K562 (cell line): ENCODE data around the gene CCNL2. TPM values are rescaled to one million over a fixed set of nuclear protein-coding genes. Genes with fewer than 3 reads are reported as not detected.

Experiments
- ATAC-seq: fragments of 200-7000 bp; cut with Tn5 transposase; 3 replicates; pipeline ENCODE4 v1.9.1; 2020; ENCODE audit warnings: moderate library complexity
- BruUV-seq: library from RNA; stranded (reverse); fragments of 400-500 nt; replicated peaks from 2 replicates; lab custom pipeline; 2021; lab: Mats Ljungman, UMichigan
- CTCF ChIA-PET: fragments of 300-600 bp; formaldehyde crosslinking; extraction: SDS; loops from one replicate; lab custom pipeline; 2021; ENCODE audit warnings: low intra/inter-chr PET ratio; lab: Yijun Ruan, JAX
- POLR2A ChIA-PET: fragments of 300-600, 350-650 bp; sonication (Branson Sonifier 250); formaldehyde crosslinking; extraction: SDS; loops from one replicate; lab custom pipeline; 2021; ENCODE audit warnings: antibody characterized with exemption, inconsistent platforms; lab: Yijun Ruan, JAX
- DNase-seq, 4 experiments: peaks; one replicate each; pipeline versions ENCODE4 v3.0.0 to v3.0.0-alpha.2; 2011 to 2018; ENCODE audit warnings: low spot score in 3 of 4, mixed read lengths in 3 of 4; ENCODE audit errors: extremely low read depth in 1 of 4
- FAIRE-seq: peaks from 2 replicates; lab custom pipeline; 2011; peaks lifted over from hg19 to GRCh38; lab: Jason Lieb, UNC
- H2AFZ ChIP-seq: 2 replicates; pipeline ENCODE4 v1.6.0; 2011; ENCODE audit warnings: low read depth, low read length, control low read depth, inconsistent platforms
- H3K27ac ChIP-seq: fragments of 200-600 bp; 3 replicates; pipeline ENCODE4 v1.8.0; 2011; ENCODE audit warnings: low read depth, mild to moderate bottlenecking, control low read depth, inconsistent platforms, low read length, moderate library complexity, mixed read lengths; ENCODE audit errors: extremely low read depth
- H3K27me3 ChIP-seq, 2 experiments: fragments of 300-600 bp in 1 of 2; 2 replicates in 1 of 2; 3 replicates in 1 of 2; pipeline versions ENCODE4 v1.6.0 to v1.8.0; 2011; ENCODE audit warnings: inconsistent platforms in 2 of 2, low read length in 2 of 2, mild to moderate bottlenecking in 1 of 2, mixed read lengths in 1 of 2, moderate library complexity in 1 of 2; ENCODE audit not compliant: control insufficient read depth in 2 of 2, insufficient read depth in 2 of 2
- H3K36me3 ChIP-seq: fragments of 300-600 bp; 3 replicates; pipeline ENCODE4 v1.8.0; 2011; ENCODE audit warnings: mild to moderate bottlenecking, low read length, inconsistent platforms; ENCODE audit not compliant: control insufficient read depth, insufficient read depth
- H3K4me1 ChIP-seq, 2 experiments: fragments of 200-600 bp in 1 of 2; replicated peaks in 1 of 2; 2 replicates in 1 of 2; 3 replicates in 1 of 2; pipeline versions ENCODE4 v1.5.1 to v1.8.0; 2011; ENCODE audit warnings: inconsistent platforms in 2 of 2, low read length in 2 of 2, mild to moderate bottlenecking in 1 of 2, mixed read lengths in 1 of 2, moderate library complexity in 1 of 2; ENCODE audit not compliant: control insufficient read depth in 2 of 2, insufficient read depth in 2 of 2
- H3K4me2 ChIP-seq: 2 replicates; pipeline ENCODE4 v1.6.1; 2011; ENCODE audit warnings: low read length, control low read depth, inconsistent platforms, mixed read lengths; ENCODE audit not compliant: insufficient read depth
- H3K4me3 ChIP-seq: fragments of 200-600 bp; sonication (generic), shearing (Covaris generic); 2 replicates; pipeline ENCODE4 v1.5.1; 2016; ENCODE audit warnings: control low read depth, inconsistent platforms
- H3K79me2 ChIP-seq: fragments of 200-600 bp; 3 replicates; pipeline ENCODE4 v1.8.0; 2011; ENCODE audit warnings: low read length, inconsistent platforms; ENCODE audit not compliant: control insufficient read depth, insufficient read depth
- H3K9ac ChIP-seq, 2 experiments: 2 replicates each; pipeline versions ENCODE4 v1.6.0 to v1.6.1; 2011; ENCODE audit warnings: low read depth in 2 of 2, low read length in 2 of 2, control low read depth in 1 of 2, inconsistent platforms in 1 of 2, mild to moderate bottlenecking in 1 of 2, mixed read lengths in 1 of 2; ENCODE audit not compliant: insufficient read depth in 1 of 2
- H3K9me1 ChIP-seq: one replicate; pipeline ENCODE4 v1.6.0; 2011; ENCODE audit warnings: inconsistent platforms, mild to moderate bottlenecking, low read length, moderate library complexity; ENCODE audit not compliant: control insufficient read depth, insufficient read depth
- H3K9me3 ChIP-seq: replicated peaks from 2 replicates; pipeline ENCODE4 v1.5.1; 2011; ENCODE audit warnings: low read depth, low read length, inconsistent platforms; ENCODE audit not compliant: control insufficient read depth, insufficient read depth
- H4K20me1 ChIP-seq: replicated peaks from 2 replicates; pipeline ENCODE4 v1.6.1; 2011; ENCODE audit warnings: low read length, inconsistent platforms, mixed read lengths; ENCODE audit not compliant: control insufficient read depth, insufficient read depth
- E2F1 ChIP-seq: sonication (generic); formaldehyde crosslinking; IDR thresholded peaks from 2 replicates; pipeline ENCODE4 v1.8.1; 2023; ENCODE audit warnings: mild to moderate bottlenecking, missing genetic modification reagents, moderate library complexity
- KDM4B ChIP-seq, 2 experiments: fragments of 450-650 bp in 1 of 2; sonication (generic) in 1 of 2; IDR thresholded peaks; 2 replicates each; pipeline ENCODE4 v1.6.1; 2016 to 2017; ENCODE audit warnings: borderline replicate concordance in 2 of 2, antibody characterized with exemption in 1 of 2, low read depth in 1 of 2, mild to moderate bottlenecking in 1 of 2
- LCOR ChIP-seq: sonication (generic); formaldehyde crosslinking; IDR thresholded peaks from 2 replicates; pipeline ENCODE4 v1.8.0; 2022; ENCODE audit warnings: mild to moderate bottlenecking, missing genetic modification reagents
- PRMT5 ChIP-seq: sonication (generic); formaldehyde crosslinking; IDR thresholded peaks from 2 replicates; pipeline ENCODE4 v1.5.0; 2020; ENCODE audit warnings: missing genetic modification reagents
- ZNF121 ChIP-seq: sonication (generic); formaldehyde crosslinking; conservative IDR thresholded peaks from 2 replicates; pipeline ENCODE4 v1.8.0; 2022; ENCODE audit warnings: missing genetic modification reagents
- WGBS: fragments of 100-300 bp; shearing (Covaris generic); methylation state at CpG from one replicate; pipeline ENCODE4 v1.1.6; 2016; ENCODE audit warnings: low coverage, mixed read lengths; ENCODE audit not compliant: insufficient coverage; ENCODE audit errors: missing lambda C conversion rate; 5-methylcytosine and 5-hydroxymethylcytosine counted together
- in situ Hi-C: fragments of 300-500 bp; cut with MboI; formaldehyde crosslinking; loops from 4 replicates; pipeline ENCODE4 v1.15.0; 2018; ENCODE audit warnings: inconsistent platforms, mixed read lengths
- intact Hi-C: fragments of 100-400 bp; cut with micrococcal nuclease; formaldehyde crosslinking; loops from 2 replicates; pipeline ENCODE4 v1.14.2; 2022
- polyA plus RNA-seq, 8 experiments: library from polyadenylated mRNA; depleted of rRNA in 4 of 8; stranded (reverse) in 5 of 8; unstranded in 3 of 8; fragments of >200 nt; fragmentation: Nextera tagmentation in 2 of 8; fragmentation: Illumina TruSeq in 1 of 8; extraction: Ambion mirVana in 2 of 8; extraction: Trizol in 1 of 8; gene quantifications; 2 replicates each; pipeline versions ENCODE4 v1.2.1 to v1.2.3, GENCODE V29; 2011 to 2014; ENCODE audit warnings: inconsistent platforms in 1 of 8, missing spikeins in 1 of 8
- total RNA-seq, 7 experiments: library from RNA; depleted of rRNA in 6 of 7; stranded (reverse); fragments of >200 nt in 6 of 7; fragmentation: Illumina TruSeq in 2 of 7; extraction: Trizol in 2 of 7; gene quantifications; 2 replicates each; pipeline versions ENCODE4 v1.2.1 to v1.2.3, GENCODE V29; 2011 to 2021; ENCODE audit warnings: low replicate concordance in 1 of 7
- TF ChIP-seq, protein P1 (sequence below): fragments of 450-650 bp; IDR thresholded peaks from 2 replicates; pipeline ENCODE4 v1.6.1; 2016; ENCODE audit warnings: missing biosample characterization, missing genetic modification characterization
- TF ChIP-seq, protein P2 (sequence below): fragments of 250-450 bp; sonication (Bioruptor Pico); IDR thresholded peaks from 2 replicates; pipeline ENCODE4 v1.8.0; 2022; ENCODE audit warnings: inconsistent platforms, mild to moderate bottlenecking, moderate library complexity, borderline replicate concordance

Gene CCNL2
- total and polyA plus RNA-seq, 9 of the 15 experiments (the other 6 are each of a cell fraction or from before 2014, with no cell fraction given): 2.8 to 287 (median 94.5) TPM

- peaks cover 78% of the 10 kb centered on the region for H3K36me3 ChIP-seq
- 94% methylated on average over 11 of the region's 11 CpGs for WGBS
- FAIRE-seq (no peak), ATAC-seq (no peak), DNase-seq (no peak)
- intact Hi-C loops: loop anchor here (10.0 kb wide), 1 partner anchor 120 kb away; the partner anchor contains the start of gene ATAD3A
- H3K27me3 ChIP-seq: no peaks in the 10 kb centered on the region
- in situ Hi-C loops: no loop called here
- no peak overlapping the region for H3K27ac ChIP-seq
- H3K4me1 ChIP-seq: peaks cover 17 to 28% of the 10 kb centered on the region in 2 experiments
- TF ChIP-seq LCOR (no peak), ZNF121 (no peak), KDM4B (IDR thresholded peaks at IDR 0.05; ENCODE audit: borderline replicate concordance in 2 of 2, low read depth in 1 of 2) (no peak), E2F1 (CRISPR knock-in tag) (no peak), PRMT5 (no peak)
- TF ChIP-seq, protein P1, sequence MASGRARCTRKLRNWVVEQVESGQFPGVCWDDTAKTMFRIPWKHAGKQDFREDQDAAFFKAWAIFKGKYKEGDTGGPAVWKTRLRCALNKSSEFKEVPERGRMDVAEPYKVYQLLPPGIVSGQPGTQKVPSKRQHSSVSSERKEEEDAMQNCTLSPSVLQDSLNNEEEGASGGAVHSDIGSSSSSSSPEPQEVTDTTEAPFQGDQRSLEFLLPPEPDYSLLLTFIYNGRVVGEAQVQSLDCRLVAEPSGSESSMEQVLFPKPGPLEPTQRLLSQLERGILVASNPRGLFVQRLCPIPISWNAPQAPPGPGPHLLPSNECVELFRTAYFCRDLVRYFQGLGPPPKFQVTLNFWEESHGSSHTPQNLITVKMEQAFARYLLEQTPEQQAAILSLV (tag): no peak
- TF ChIP-seq, protein P2, sequence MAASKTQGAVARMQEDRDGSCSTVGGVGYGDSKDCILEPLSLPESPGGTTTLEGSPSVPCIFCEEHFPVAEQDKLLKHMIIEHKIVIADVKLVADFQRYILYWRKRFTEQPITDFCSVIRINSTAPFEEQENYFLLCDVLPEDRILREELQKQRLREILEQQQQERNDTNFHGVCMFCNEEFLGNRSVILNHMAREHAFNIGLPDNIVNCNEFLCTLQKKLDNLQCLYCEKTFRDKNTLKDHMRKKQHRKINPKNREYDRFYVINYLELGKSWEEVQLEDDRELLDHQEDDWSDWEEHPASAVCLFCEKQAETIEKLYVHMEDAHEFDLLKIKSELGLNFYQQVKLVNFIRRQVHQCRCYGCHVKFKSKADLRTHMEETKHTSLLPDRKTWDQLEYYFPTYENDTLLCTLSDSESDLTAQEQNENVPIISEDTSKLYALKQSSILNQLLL: no peak
- no peak overlapping the region for H2AFZ ChIP-seq
- H3K4me3 ChIP-seq: no peak overlapping the region
- no peak overlapping the region for H3K9ac ChIP-seq
- peaks cover 65% of the 10 kb centered on the region for H3K79me2 ChIP-seq
- ChIA-PET CTCF (no interaction called here), POLR2A (interaction anchor here (0.7 to 5.2 kb wide), 3 partner anchors 7 to 20 kb away, joined by 3 to 58 read pairs (median 3); partner anchors contain the start of gene AURKAIP1)
- peaks cover 6% of the 10 kb centered on the region for H4K20me1 ChIP-seq
- H3K9me3 ChIP-seq: no peaks in the 10 kb centered on the region
- H3K4me2 ChIP-seq: no peak overlapping the region
- BruUV-seq: no TSS peak
- H3K9me1 ChIP-seq: no peaks in the 10 kb centered on the region
Measured at GRCh38 chr1:1395166-1395565, 4.0 kb downstream of the CCNL2 start.
